ENCODE data around the gene TGOLN2.

DNA sequence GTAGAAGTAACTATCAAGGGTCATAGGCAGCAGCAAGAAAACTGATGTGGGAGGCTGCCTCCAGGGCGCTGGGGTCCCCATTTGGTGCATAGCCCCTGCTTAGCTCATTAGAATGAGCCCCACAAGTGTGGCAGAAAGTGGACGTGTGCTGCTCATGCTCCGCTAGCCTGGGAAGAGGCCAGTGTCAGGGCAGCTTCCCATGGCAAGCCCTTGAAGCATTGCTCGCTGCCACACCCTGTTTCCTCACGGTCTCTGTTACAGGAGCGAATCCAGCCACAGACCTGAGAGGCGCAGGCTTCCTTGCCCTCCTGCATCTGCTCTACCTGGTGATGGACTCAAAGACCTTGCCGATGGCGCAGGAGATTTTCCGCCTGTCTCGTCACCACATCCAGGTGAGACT, 49.3 kb upstream of the TGOLN2 start:
- TF ChIP-seq, protein P1, sequence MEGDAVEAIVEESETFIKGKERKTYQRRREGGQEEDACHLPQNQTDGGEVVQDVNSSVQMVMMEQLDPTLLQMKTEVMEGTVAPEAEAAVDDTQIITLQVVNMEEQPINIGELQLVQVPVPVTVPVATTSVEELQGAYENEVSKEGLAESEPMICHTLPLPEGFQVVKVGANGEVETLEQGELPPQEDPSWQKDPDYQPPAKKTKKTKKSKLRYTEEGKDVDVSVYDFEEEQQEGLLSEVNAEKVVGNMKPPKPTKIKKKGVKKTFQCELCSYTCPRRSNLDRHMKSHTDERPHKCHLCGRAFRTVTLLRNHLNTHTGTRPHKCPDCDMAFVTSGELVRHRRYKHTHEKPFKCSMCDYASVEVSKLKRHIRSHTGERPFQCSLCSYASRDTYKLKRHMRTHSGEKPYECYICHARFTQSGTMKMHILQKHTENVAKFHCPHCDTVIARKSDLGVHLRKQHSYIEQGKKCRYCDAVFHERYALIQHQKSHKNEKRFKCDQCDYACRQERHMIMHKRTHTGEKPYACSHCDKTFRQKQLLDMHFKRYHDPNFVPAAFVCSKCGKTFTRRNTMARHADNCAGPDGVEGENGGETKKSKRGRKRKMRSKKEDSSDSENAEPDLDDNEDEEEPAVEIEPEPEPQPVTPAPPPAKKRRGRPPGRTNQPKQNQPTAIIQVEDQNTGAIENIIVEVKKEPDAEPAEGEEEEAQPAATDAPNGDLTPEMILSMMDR (IDR thresholded peaks at IDR 0.05; ENCODE audit: extremely low read depth in 1 of 2, insufficient read depth in 1 of 2, low read depth in 1 of 2, low read length in 2 of 2): no peak
- TF ChIP-seq, protein P2, sequence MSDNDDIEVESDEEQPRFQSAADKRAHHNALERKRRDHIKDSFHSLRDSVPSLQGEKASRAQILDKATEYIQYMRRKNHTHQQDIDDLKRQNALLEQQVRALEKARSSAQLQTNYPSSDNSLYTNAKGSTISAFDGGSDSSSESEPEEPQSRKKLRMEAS (IDR thresholded peaks at IDR 0.05; ENCODE audit: insufficient read depth, insufficient read length): no peak
- TF ChIP-seq POLR2A (IDR thresholded peaks at IDR 0.05; ENCODE audit: low read depth, low read length): no peak

Data from endothelial cell of umbilical vein (primary cell).